A549 treated with RU486 at 1 μM for 4 hours (cell line): Measurements from ENCODE around the gene MMP28. TPM values are rescaled to one million over a fixed set of nuclear protein-coding genes. Genes with fewer than 3 reads are reported as not detected.

Source experiments
- total RNA-seq: library from RNA; stranded (reverse); fragments of 200-300 nt; extraction: Qiagen RNA extraction; gene quantifications from 5 replicates; pipeline ENCODE4 v1.2.3, GENCODE V29; 2022; ENCODE audit warnings: low read depth

MMP28 gene, protein sequence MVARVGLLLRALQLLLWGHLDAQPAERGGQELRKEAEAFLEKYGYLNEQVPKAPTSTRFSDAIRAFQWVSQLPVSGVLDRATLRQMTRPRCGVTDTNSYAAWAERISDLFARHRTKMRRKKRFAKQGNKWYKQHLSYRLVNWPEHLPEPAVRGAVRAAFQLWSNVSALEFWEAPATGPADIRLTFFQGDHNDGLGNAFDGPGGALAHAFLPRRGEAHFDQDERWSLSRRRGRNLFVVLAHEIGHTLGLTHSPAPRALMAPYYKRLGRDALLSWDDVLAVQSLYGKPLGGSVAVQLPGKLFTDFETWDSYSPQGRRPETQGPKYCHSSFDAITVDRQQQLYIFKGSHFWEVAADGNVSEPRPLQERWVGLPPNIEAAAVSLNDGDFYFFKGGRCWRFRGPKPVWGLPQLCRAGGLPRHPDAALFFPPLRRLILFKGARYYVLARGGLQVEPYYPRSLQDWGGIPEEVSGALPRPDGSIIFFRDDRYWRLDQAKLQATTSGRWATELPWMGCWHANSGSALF
- total RNA-seq = 4.1 to 7.9 TPM (median 6.6 TPM) in 5 replicates

DNA sequence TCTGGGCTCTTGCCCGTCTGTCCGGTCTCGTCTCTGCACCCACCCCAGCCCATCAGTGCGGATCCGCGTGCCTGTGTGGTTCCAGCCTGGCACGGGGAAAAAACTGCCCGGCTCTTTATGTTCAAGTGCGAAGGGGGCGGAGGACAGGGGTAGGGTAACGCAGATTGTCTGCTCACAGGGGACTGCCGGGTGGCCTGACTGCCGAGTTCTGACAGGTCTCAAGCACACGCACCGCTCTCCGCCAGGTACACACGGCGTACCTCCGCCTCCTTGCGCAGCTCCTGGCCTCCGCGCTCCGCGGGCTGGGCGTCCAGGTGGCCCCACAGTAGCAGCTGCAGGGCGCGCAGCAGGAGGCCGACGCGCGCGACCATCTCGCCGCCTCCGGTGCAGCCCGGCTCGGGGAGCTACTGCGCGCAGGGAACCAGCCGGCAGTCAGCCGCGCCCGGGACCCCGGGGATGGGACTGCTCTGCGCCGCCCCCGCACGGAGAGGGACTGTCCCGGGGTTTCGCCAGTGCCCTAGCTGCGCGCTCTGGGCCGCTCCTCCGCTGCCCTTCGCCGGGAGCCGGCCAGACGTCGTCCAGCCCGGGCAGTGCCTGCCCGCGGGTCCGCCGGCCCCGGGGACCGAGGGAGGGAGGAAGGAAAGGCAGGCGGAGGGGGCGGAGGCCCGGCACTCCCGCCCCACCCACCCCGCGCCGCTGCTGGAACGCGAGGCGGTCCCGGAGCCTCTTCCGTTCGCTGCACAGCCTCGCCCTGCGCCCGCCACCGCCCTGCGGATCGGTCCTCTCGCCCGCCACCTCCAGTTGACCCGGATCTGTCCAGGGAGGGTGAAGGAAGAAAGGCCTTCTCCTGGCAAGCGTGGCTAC, at the start of gene MMP28:
TSS of gene MMP28 (minus strand) at position 635 of the 864 bp plus-strand sequence. CDS start at position 371, 264 bp downstream.

DNA sequence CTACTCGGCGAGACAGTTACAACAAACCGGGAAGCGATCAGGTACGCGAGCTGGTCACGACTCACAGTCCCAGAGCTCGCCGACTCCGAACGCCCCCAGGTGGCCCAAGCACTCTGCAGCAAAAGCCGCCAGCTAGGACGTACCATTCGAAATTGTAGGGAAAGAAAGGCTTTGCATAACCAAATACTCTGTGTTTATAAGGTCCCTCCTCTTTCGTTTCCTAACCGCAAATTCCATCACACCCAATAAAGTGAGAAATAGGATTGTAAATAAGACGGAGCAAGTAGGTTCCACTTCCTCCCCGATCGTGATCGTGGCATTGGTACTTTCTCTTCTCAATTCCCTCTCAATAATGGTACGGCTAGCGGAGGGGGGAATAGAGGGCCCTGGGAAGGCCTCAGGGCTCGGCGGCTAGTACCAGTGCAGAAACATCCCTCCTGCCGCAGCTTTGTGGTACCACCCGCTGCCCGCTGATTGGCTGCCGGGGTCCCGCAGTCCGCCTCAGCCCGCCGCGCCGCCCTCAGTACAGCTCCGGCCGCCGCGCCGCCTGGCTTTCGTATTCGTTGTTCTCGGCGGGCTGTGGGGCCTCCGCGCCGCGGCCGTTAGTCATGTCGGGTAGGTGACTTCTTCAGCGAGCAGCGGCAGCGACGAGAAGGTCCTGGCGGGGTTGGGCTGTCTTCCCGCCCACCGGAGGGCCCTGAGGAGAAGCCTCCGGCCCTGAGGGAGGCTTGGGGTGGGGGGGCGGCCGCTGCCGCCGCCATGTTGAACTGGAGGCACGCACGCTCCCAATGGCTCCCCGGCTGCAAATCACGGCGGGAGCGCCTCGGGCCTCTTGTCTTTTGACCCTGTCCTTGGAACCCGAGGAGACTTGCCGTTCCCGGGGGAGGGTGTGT, 13.8 kb upstream of the MMP28 start, which contains the start of gene TAF15:
TSS of gene TAF15 (plus strand) at position 523 of the 893 bp plus-strand sequence. CDS start at position 609, 86 bp downstream.

GRCh38 chr17:35760587-35760986, 34.9 kb downstream of the MMP28 start, which contains the start of gene C17orf50:
Gene C17orf50, plus strand, starts transcription at chr17:35760887. Its CDS starts 55 bp downstream, at chr17:35760942.

GRCh38 chr17:35752945-35753764, 42.3 kb downstream of the MMP28 start, which contains the start of gene GAS2L2:
Gene GAS2L2, minus strand, starts transcription at chr17:35753239. Its CDS starts 389 bp downstream, at chr17:35752850.

GRCh38 chr17:35731239-35731916, 64.1 kb downstream of the MMP28 start, which contains the start of gene RASL10B:
Gene RASL10B, plus strand, starts transcription at chr17:35731639. Its CDS starts 3,546 bp downstream, at chr17:35735185.

Other genes starting within 250 kb of the MMP28 start
- gene SLFN14, start 234.8 kb downstream of the MMP28 start, total RNA-seq = not detected in 5 replicates
- gene PEX12, start 217.1 kb downstream of the MMP28 start, total RNA-seq = 6.0 to 7.8 TPM (median 7.5 TPM) in 5 replicates
- gene AP2B1, start 208.3 kb downstream of the MMP28 start, total RNA-seq = 123 to 148 TPM (median 144 TPM) in 5 replicates
- gene RASL10B, start 64.0 kb downstream of the MMP28 start, total RNA-seq = 0.05 to 0.13 TPM (median 0.08 TPM) in 4 of 5 replicates, not detected in the other
- gene GAS2L2, start 42.4 kb downstream of the MMP28 start, total RNA-seq = 0.06 to 0.08 TPM (median 0.06 TPM) in 4 of 5 replicates, not detected in the other
- gene C17orf50, start 34.8 kb downstream of the MMP28 start, total RNA-seq = 0.33 to 0.70 TPM (median 0.53 TPM) in 4 of 5 replicates, not detected in the other
- 190 to 245 TPM (median 208 TPM) in 5 replicates for gene TAF15, start 13.8 kb upstream of the MMP28 start, total RNA-seq
- gene HEATR9, start 73.2 kb upstream of the MMP28 start, total RNA-seq = not detected in 5 replicates
- gene CCL5, start 84.7 kb upstream of the MMP28 start, total RNA-seq = 0.88 to 2.2 TPM (median 1.5 TPM) in 5 replicates
- gene RDM1, start 135.1 kb upstream of the MMP28 start, total RNA-seq = 2.2 to 4.6 TPM (median 3.4 TPM) in 5 replicates
- not detected in 5 replicates for gene LYZL6, start 148.1 kb upstream of the MMP28 start, total RNA-seq
- not detected in 5 replicates for gene CCL16, start 185.9 kb upstream of the MMP28 start, total RNA-seq
- not detected in 5 replicates for gene CCL14, start 191.1 kb upstream of the MMP28 start, total RNA-seq
- gene CCL15, start 205.9 kb upstream of the MMP28 start, total RNA-seq = not detected in 5 replicates
- not detected in 5 replicates for gene CCL23, start 222.3 kb upstream of the MMP28 start, total RNA-seq